ENCODE measurements around the gene GNLY. TPM values are rescaled to one million over a fixed set of nuclear protein-coding genes. Genes with fewer than 3 reads are reported as not detected.
"Not testable (repeated sequence)": the region's sequence is repeated elsewhere in the genome, so short reads cannot be mapped to it uniquely, and the experiment has no call there.

The GNLY gene
- total RNA-seq, 2 donors from 2014 or later, result 24.0 to 31.8 TPM

DNA sequence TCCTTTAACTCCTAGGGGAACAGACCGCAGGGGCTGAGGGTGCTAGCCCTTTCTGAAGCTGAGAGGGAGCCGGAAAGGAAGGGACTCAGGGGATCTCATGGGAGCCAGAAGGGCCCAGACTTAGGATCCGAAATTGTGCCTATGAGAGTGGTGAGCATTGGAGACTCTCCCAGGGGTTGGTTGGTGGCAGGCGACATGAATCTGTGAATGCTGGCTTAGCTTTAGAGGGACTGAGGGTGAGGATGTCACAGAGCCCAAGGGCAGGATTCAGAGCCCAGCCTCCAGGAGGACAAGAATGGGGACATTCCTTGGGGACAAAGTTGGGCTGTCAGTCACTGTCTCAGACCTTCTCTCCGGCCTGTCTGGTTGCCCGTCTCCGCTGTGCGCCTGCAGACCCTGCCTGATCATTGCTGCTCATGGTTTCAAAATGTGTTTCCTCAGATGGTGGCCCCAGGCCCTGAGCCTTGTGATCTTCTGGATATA is 17.5 kb downstream of the GNLY start:
- DNase-seq (ENCODE audit: low spot score in 2 of 2) (no peak), ATAC-seq (no peak)
- no peaks in the 10 kb centered on the region for H3K9me3 Mint-ChIP-seq
- H3K27ac Mint-ChIP-seq, result no peak overlapping the region
- H3K36me3 Mint-ChIP-seq, result no peaks in the 10 kb centered on the region

DNA sequence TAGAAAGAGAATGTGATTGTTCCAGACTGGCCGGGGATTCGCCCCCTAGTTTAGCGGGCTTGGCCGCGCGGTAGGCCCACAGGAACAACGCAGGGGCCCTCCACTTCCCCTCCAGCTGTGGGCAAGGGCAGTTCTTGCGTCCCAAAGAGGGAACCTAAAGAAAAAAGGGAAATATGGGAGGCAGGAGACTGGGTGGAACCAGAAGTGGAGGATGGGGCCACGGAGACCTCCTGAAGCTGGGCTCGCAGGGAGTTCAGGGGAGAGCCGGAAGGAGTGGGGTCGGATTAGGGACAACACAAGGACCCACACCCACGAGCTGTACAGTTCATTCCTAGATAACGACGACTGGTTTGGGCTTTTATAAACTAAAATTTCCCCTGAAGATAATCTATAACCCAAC is 18.2 kb downstream of the GNLY start:
- DNase-seq (ENCODE audit: low spot score in 2 of 2) (no peak), ATAC-seq (no peak)
- no peaks in the 10 kb centered on the region for H3K9me3 Mint-ChIP-seq
- peak overlapping the region in 1 of 2 donors; percentile 60 for H3K27ac Mint-ChIP-seq
- no peaks in the 10 kb centered on the region for H3K36me3 Mint-ChIP-seq

DNA sequence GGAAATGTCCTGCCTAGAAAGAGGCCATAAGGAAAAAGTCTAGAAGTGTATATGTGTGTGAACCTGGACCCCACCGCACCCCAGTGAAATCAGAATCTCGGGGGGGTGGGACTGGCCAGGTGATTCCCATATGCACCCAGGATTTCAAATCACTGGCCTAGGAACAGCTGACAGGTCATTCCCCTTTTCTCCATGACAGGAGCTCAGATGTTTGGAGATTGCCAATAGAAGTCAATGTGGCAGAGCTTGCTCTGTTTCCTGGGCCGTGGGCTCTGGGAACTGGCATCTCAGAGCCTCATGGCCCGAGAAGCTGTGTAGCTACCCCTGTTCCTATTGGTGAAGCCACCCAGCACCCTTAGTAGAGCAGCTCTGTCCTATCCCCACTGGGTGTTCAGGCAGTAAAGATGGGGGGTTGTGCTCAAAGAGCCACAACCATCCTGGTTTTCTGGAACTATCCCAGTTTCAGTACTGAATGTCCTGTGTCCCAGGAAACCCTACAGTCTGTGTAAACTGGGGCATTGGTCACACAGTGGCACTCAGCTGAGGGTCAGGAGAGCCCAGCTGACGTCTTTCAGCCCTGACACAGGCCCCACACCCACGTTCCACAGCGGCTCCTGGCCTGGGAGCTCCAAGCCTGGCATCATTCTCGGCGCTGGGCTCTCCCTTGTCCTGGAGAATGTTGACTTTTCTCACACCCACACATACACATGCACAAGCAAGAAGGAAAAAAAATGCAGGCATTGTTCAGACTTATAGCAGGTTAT is 18.9 kb downstream of the GNLY start:
- DNase-seq (ENCODE audit: low spot score in 2 of 2) (no peak), ATAC-seq (no peak)
- H3K36me3 Mint-ChIP-seq, result no peaks in the 10 kb centered on the region
- no peak overlapping the region for H3K27ac Mint-ChIP-seq
- H3K9me3 Mint-ChIP-seq, result no peaks in the 10 kb centered on the region

DNA sequence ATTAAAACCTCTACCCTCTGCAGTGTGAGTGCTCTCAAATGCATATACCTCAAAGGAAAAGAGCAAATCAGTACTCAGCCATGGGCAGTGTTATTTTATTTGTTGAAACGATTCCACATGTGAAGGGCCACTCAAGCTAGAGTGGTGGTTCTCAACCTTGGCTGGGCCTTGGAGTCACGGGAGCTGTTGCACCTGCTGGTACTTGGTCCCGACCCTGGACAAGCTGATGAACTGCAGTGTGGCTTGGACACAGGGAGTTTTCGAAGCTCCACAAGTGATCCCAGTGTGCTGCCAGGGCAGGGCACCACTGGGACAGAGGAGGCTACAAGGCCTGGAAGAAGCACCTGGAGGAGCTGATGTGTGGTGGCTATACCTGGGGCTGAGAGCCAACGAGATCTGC is 19.7 kb downstream of the GNLY start:
- DNase-seq (ENCODE audit: low spot score in 2 of 2), result no peak
- Mint-ChIP-seq H3K27ac (no peak overlapping the region), H3K36me3 (no peaks in the 10 kb centered on the region), H3K9me3 (no peaks in the 10 kb centered on the region)
- ATAC-seq, result no peak

DNA sequence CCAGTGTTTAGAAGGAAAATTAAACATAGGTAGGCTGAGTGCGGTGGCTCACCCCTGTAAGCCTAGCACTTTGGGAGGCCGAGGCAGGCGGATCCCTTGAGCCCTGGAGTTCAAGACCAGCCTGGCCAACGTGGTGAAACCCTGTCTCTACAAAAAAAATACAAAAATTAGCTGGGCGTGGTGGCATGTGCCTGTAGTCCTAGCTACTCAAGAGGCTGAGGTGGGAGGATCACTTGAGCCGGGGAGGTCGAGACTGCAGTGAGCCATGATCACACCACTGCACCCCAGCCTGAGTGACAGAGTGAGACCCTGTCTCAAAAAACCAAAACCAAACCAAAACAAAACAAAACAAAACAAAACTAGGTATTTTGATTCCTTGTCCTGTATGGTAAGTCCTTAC is 20.3 kb downstream of the GNLY start:
- H3K27ac Mint-ChIP-seq; DNase-seq (ENCODE audit: low spot score in 2 of 2); H3K36me3 Mint-ChIP-seq; H3K9me3 Mint-ChIP-seq; ATAC-seq: not testable (repeated sequence)

DNA sequence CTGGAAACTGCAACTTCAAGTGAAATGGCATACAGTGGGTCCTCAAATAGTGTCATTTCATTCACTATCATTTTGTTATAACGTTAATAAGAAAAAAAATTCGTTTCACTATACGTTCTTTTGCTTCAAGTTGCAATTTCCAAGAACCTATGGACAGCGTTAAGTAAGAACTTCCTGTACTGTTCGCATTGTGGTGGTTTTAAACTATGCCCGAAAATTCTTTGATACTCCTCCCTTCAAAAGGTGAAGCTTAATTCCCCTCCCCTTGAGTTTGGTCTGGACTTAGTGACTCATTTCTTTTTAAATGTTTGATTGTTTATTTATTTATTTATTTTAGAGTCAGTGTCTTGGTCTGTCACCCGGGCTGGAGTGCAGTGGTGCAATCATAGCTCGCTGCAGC is 20.7 kb downstream of the GNLY start:
- DNase-seq (ENCODE audit: low spot score in 2 of 2) (no peak), ATAC-seq (no peak)
- Mint-ChIP-seq H3K36me3 (no peaks in the 10 kb centered on the region), H3K9me3 (no peaks in the 10 kb centered on the region), H3K27ac (no peak overlapping the region)

DNA sequence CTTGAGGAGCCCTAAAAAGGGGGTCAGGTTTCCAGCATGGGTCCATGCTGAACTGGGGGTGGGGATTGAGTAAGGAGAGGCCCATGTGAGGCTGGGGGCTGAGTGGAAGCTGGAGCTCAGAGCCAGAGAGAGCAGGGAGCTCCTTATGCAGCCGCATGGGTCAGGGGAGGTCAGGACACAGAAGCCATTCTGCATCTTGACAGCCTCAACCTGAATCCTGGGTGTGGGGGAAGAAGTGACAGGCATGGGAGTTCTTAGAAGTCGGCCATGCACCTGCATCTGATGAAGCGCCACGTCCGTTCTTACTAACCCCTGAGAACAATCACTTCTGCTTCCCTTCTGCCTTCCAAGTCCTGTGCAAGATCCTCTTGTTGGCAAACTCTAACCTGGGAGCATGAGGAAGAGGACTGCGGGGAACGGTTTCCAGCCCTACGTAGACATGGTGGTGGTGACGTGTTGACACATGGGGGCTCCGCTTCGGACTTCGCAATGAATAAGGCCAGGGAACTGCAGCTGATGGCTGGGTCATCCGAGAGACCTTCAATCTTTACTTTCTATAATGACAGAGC is 22.3 kb downstream of the GNLY start:
- Mint-ChIP-seq H3K27ac (no peak overlapping the region), H3K36me3 (no peaks in the 10 kb centered on the region), H3K9me3 (peaks cover 0 to 8% of the 10 kb centered on the region in 2 donors)
- ATAC-seq (no peak), DNase-seq (ENCODE audit: low spot score in 2 of 2) (no peak)

DNA sequence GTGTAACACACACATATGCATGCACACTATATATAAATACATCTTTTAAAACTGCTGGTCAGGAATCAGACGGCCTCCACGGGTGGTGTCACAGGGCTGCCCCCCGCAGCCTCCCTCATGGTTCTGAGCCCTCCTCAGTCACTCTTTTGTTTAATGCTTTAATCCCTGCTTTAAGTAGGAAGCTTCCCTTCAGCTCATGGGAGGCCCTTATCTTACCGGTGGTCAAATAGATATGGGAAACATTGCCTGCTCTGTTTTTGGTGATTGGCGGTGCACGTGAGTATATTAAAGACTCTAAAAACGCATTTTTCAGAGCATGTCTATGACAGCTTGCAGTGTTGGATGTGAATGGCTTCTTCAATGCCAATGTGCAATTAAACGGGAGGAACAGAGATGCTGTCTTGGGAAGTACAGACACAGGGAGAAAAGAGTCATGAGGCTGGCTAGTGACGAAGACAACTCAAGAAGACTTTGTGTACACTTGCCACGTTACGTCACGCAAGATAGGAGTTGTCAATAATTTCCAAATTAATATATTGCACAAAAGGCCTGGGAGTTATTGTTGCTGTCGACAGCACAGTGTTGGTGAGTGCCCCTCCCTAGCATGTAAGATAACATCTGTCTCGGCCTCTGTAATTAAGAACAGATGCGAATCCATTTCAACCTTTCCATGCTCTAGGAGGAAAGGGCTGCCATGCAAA is 23.3 kb downstream of the GNLY start:
- Mint-ChIP-seq H3K9me3 (peaks cover 0 to 8% of the 10 kb centered on the region in 2 donors), H3K27ac (no peak overlapping the region), H3K36me3 (no peaks in the 10 kb centered on the region)
- ATAC-seq (no peak), DNase-seq (ENCODE audit: low spot score in 2 of 2) (no peak)

DNA sequence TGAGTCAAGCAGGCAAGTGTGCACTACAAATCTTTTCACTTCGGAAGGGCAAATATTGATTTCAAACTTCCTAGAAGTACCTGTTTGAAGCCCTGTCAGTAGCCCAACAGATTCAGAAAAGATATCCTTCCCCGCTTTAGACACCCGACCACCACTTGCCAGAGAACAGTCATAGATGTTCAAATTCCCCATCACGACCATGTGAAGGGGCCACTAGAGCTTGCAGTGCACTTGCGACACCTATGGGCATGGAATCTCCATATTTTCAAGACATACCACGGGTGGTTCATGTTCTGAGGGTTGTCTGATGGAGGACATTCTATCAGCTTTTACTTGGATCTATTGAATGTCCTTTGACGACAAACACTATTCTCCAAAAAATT is 23.8 kb downstream of the GNLY start:
- DNase-seq (ENCODE audit: low spot score in 2 of 2), result no peak
- H3K27ac Mint-ChIP-seq, result no peak overlapping the region
- H3K36me3 Mint-ChIP-seq, result no peaks in the 10 kb centered on the region
- ATAC-seq, result no peak
- peaks cover 0 to 8% of the 10 kb centered on the region in 2 donors for H3K9me3 Mint-ChIP-seq

DNA sequence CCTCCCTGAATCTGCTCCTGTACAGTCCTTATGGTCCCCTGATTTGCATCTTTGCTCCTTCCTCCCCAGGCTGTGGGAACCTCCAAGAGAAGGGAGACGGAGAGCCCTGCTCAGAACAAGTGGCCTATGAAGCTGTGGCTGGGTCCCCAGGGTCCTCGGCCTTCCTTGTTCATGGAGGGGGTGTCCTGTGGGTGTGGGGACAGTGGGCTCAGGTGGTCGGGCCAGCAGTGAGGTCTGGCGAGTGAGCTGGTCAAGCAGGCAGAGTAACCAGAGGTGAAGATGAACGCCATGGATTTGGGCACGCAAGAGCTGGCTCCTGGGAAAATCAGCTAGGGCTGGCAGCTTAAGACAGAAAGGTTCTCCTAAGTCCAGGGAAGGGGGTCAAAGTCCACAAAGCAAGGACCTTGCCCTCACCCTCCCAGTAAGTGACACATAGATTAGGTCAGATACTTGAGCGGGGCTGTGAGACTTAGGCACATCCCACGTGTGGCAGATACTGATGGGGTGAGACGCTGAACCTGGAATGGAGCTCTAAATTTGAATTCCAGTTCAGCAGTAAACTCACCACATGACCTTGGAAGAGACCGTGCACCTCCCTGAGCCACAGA is 24.8 kb downstream of the GNLY start:
- Mint-ChIP-seq H3K9me3 (peaks cover 0 to 8% of the 10 kb centered on the region in 2 donors), H3K27ac (peak overlapping the region in 1 of 2 donors; percentile 70), H3K36me3 (no peaks in the 10 kb centered on the region)
- DNase-seq (ENCODE audit: low spot score in 2 of 2) (no peak), ATAC-seq (no peak)

DNA sequence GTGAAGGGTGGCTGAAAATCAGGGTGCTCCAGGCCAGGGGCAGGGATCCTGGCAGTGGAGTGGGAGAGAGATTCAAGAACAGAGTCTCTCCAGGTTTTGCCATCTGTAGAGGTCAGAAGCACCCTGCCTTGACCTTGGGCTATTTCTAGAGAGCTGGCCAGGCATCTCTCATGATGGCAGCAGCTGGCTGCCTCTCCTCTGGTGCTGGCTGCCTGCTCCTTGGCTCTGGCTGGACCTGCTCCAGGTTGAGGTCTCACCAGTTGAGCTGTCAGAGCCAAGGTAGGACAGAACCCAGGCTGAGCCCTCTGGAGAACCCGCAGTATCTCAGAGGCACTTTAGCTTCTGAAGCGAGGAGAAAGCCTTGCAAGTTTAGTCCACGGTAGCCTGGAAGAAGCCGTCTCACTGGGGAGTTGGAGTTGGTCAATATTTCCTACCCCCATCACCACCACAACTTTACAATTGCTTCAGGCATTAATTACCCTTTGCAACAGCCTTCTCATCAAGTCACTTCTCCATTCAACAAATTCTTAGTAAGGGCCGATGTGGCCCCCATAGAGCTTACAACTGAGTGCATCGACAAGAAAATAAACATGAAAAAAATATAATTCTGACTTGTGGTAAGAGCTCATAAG is 25.6 kb downstream of the GNLY start:
- H3K9me3 Mint-ChIP-seq, result peaks cover 0 to 8% of the 10 kb centered on the region in 2 donors
- ATAC-seq (no peak), DNase-seq (ENCODE audit: low spot score in 2 of 2) (no peak)
- H3K27ac Mint-ChIP-seq, result no peak overlapping the region
- no peaks in the 10 kb centered on the region for H3K36me3 Mint-ChIP-seq

DNA sequence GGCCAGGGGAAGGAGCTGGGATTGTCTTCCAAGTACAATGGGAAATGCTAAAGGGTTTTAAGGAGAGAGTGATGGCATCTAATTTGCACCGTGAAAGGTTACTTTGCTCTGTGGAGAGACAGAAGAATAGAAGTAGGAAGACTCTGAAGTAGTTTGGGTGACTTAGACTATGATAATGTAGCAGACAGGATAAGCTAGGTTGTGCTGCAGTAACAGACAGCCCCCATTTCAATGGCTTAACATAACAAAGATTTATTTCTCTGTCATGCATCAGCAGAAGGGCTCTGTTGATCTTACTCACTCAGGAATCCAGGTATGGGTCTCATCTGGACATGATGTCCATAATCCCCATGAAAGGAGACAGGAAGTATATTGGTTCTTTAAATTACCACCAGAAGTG is 26.4 kb downstream of the GNLY start:
- Mint-ChIP-seq H3K9me3 (peaks cover 0 to 8% of the 10 kb centered on the region in 2 donors), H3K36me3 (no peaks in the 10 kb centered on the region), H3K27ac (no peak overlapping the region)
- DNase-seq (ENCODE audit: low spot score in 2 of 2) (no peak), ATAC-seq (no peak)

DNA sequence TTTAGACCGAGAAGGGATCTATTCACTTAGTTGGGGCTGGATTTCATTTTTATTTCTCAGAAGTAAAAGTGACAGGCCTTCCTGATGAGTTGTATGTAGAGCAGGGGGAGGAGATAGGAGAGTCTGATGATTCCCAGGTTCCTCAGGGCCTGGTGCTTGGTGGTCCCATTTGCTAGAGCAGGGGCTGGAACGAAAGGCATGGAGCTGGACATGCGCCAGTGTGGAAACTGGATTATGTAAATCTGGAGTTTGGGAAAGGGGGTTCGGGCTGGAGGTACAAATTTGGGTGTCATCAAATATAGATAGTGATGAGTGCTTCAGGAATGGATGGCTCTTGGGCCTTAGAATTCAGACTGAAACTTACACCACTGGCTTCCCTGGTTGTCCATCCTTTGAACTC is 27.5 kb downstream of the GNLY start:
- no peak for ATAC-seq
- peaks cover 0 to 8% of the 10 kb centered on the region in 2 donors for H3K9me3 Mint-ChIP-seq
- no peak overlapping the region for H3K27ac Mint-ChIP-seq
- no peak for DNase-seq (ENCODE audit: low spot score in 2 of 2)
- no peaks in the 10 kb centered on the region for H3K36me3 Mint-ChIP-seq

DNA sequence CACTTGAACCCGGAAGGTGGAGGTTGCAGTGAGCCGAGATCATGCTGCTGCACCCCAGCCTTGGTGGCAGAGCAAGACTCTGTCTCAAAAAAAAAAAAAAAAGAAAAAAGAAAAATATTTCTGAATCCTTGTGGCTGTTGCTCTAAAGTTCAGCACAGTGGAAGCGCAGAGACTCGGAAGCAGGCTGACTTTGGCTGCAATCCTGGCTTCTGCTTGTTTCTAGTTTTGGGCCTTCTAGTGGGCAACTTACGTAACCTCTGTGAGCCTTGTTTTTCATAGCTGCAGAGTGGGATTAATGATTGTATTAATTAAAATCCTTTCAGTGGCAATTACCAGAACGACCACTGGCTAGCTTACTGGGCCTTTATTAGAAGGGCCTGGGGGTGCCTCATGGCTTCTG is 28.4 kb downstream of the GNLY start:
- DNase-seq (ENCODE audit: low spot score in 2 of 2) (no peak), ATAC-seq (no peak)
- peaks cover 0 to 8% of the 10 kb centered on the region in 2 donors for H3K9me3 Mint-ChIP-seq
- H3K27ac Mint-ChIP-seq, result no peak overlapping the region
- H3K36me3 Mint-ChIP-seq, result no peaks in the 10 kb centered on the region

DNA sequence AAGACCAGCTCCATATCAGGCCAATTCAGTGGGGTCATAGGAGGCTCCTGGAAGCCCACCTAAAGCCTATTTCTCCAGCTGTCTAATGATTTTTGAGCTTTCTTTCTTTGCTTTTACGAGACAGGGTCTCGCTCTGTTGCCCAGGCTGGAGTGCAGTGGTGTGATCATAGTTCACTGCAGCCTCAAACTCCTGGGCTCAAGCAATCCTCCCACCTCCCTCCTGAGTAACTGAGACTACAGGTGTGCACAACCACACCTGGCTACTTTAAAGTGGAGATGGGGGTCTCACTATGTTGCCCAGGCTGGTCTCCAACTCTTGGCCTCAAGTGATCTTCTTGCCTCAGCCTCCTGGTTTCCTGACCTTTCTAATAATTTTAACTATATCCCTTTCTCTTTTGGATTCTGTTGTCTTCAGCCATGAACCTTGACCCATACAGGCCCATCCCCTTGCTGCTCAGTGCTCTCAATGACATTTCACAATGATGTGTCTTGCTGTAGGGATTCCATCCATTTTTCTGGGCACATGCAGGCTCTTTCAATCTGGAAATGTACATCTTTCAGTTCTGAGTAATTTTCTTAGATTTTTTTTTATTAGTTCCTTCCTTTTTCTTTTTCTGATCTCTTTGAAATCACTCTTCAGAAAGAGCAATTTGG is 29.7 kb downstream of the GNLY start:
- Mint-ChIP-seq H3K9me3 (peaks cover 0 to 8% of the 10 kb centered on the region in 2 donors), H3K27ac (no peak overlapping the region), H3K36me3 (no peaks in the 10 kb centered on the region)
- ATAC-seq (no peak), DNase-seq (ENCODE audit: low spot score in 2 of 2) (no peak)

DNA sequence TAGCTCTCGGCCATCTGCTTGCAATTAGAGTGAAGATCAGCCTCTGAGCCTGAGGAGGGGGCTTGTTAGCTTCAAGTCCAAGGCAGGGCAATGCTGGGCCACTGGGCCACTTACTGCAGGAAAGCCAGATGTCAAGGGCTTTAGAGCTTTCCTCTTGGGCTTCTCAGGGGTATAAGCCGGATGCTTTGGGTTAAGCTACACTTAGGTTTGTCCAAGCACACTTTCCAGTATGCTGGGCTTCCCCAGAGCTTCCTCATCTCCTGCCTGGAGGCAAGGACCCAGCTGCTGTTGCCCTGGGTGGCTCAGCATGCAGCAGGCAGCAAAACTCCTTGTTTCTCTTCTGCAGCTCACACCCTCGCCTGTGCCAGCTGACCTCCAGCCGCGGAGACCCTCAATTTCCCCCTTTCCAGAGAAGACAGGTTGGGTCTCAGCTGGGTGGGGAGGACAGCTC is 30.6 kb downstream of the GNLY start:
- Mint-ChIP-seq H3K9me3 (peaks cover 0 to 8% of the 10 kb centered on the region in 2 donors), H3K27ac (no peak overlapping the region), H3K36me3 (no peaks in the 10 kb centered on the region)
- ATAC-seq, result no peak
- DNase-seq (ENCODE audit: low spot score in 2 of 2), result no peak
